ENCODE data around the gene DDX42.

Gene DDX42

DNA sequence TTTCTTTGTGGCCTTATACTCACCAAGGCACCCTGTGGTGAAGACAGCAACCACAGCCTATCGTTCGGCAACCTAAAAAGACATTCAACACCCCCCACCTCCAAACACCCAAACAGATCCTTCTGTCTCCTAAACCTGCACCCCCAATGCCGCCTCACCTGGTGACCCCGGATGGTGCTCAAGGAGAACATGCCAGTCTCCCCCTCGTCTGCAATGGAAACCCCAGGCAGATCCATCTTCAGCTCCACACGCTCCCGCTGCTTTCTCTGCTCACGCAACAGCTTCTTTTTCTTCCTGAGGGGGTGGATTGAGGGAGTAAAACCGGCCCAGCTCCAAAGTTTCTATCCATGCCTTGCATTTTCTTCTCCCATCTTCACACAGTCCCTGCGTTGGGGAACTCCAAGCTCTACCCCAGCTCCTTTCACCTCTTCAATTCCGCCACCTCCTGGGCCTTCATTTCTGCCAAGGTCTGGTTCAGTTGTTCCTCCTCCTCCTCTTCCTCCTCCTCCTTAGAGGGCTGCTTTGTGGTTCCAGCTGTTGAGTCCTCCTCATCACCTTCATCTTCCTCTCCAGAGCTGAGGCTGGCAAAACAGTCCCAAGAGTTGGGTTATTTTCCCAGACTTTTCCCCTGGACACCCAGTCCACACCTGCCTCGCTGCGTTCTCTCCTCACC, 49.8 kb downstream of the DDX42 start:
- DNase-seq (ENCODE audit: low read depth): no peak

- DNase-seq (ENCODE audit: low read depth): no peak
Measured at GRCh38 chr17:63824362-63824761, 50.4 kb downstream of the DDX42 start.

DNA sequence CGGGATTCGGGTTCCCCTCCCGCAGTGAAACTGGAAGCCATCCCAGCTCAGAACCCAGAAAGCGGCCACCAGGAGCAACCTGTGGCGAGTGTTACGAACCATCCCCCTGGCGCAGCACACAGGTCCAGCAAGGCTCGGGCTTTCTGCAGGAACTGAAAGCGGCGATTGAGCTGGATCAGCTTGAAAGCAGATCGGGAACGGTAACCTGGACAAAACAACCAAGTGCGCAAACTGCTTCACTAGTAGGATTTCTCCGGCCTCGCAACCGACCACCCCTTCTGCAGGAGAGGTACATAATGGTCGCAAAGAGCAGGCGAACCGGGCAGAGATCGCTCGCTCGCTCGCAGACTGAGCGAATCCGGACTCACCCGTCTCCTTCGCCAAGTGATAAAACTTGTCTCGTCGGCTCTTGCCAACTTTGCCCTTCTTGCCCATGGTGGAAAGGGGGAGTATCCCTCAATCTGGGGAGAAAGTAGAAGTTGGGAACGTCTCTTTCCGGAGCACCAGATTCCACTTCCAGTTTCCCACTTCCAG, 52.6 kb downstream of the DDX42 start:
- DNase-seq (ENCODE audit: low read depth): peak; percentile 33

GRCh38 chr17:63827002-63827800, 53.2 kb downstream of the DDX42 start, which contains the start of the genes FTSJ3 and PSMC5:
Gene FTSJ3 (minus strand): TSS chr17:63827663. CDS start chr17:63826902, 761 bp downstream.
Gene PSMC5 (plus strand): TSS chr17:63827431. CDS start chr17:63827491, 60 bp downstream.
- peak; percentile 94 for DNase-seq (ENCODE audit: low read depth)

GRCh38 chr17:63827801-63828221, 53.8 kb downstream of the DDX42 start:
- no peak for DNase-seq (ENCODE audit: low read depth)

GRCh38 chr17:63828936-63829335, 55.0 kb downstream of the DDX42 start:
- DNase-seq (ENCODE audit: low read depth): no peak

- no peak for DNase-seq (ENCODE audit: low read depth)
Measured at GRCh38 chr17:63830278-63830677, 56.3 kb downstream of the DDX42 start.

DNA sequence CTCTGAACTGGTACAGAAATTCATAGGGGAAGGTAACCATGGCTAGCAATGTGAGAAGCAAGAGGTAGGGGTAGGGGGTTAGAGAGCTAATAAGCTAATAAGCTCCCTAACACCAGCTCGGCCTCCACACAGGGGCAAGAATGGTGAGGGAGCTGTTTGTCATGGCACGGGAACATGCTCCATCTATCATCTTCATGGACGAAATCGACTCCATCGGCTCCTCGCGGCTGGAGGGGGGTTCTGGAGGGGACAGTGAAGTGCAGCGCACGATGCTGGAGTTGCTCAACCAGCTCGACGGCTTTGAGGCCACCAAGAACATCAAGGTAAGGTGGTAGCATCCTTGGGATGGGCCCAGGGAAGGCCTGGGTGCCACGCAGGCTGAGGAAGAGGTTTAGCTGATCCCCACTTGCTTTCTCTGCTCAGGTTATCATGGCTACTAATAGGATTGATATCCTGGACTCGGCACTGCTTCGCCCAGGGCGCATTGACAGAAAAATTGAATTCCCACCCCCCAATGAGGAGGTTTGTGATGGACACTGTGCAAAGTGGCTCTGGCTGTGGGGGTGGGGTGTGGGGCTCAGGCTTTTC, 57.0 kb downstream of the DDX42 start:
- no peak for DNase-seq (ENCODE audit: low read depth)

- DNase-seq (ENCODE audit: low read depth): no peak
Measured at GRCh38 chr17:63831505-63831904, 57.5 kb downstream of the DDX42 start.

GRCh38 chr17:63832014-63832413, 58.0 kb downstream of the DDX42 start:
- no peak for DNase-seq (ENCODE audit: low read depth)

DNA sequence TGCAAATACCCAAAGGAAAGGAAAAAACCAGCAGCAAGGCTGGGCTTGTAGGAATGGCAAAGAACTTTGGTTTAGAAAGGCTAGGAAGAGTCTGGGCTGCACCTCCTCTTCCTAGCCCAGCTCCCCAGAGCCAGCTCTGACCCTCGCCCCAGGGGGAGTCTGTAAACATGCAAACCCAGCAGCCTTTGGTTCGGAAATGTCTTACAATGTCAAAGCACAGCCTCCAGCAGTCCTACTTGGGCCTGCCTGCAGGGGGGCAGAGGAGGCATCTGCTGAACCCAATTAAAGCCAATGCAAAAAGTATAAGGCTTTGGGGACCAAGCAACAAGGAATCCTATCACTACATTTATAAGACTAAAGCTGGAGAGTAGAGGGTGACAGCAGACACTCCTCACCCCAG, 58.5 kb downstream of the DDX42 start:
- DNase-seq (ENCODE audit: low read depth): no peak

DNA sequence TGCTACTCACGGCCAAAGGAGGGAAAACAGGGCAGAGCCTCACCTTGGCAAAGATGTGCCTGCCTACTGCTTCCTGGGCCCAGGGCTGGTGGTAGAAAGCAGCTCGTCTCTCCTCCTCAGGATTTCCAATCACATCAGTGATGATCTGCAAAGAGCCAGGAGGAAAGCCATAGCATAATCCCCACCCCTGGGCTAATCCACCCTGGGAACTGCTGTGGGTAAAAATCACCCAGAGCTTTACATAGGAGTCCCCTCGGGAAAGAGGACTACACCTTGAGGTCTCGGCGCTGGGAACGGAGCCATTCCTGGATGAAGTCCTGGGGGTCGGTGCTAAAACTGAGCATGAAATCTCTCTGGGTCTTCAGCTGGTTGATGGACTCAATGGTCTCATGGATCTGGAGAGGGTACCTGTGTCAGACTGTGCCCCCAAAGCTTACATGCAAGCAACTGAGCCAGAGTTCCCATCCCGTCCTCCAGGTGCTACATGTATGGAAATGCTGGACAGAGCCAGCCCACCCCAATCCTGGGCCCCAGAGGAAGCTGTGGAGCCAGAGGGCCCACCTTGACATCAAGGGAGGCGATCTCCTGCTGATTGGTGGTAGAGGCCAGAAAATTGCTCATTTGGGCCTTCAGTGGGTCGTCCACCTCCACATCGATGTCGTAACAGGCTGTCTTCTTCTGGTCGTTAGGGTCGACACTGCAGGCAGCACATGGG, 59.2 kb downstream of the DDX42 start:
- DNase-seq (ENCODE audit: low read depth): no peak

DNA sequence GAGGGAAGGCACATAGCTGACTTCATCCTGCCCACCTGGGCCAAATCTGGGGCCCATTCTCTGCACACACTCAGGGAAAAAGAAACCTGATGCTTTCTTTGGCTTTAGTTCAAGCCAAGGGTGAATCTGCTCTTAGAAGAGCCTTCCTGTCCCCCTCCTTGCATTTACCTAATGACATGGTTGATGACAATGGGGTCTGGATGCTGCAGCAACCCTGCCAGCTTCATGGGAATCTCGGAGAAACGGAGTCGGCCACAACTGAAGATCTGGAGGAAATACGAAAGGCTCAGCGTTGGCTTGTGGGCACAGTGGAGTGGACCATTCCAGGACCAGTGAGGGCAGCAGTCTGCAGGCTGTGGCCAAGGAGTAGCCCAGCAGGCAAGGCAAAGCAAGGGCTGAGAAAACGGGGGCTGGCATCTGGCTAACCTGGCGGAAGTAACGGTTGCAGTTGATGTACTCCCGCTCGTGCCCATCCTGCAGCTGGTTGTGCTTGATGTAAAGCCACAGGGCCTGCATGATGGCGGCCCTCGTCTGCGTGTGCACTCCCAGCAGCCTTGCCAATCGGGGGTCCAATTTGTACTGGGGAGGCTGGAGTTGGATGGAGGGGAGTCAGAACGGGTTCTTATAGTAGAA, 59.9 kb downstream of the DDX42 start:
- DNase-seq (ENCODE audit: low read depth): no peak

- DNase-seq (ENCODE audit: low read depth): peak; percentile 81
Measured at GRCh38 chr17:63834431-63835166, 60.6 kb downstream of the DDX42 start.

DNA sequence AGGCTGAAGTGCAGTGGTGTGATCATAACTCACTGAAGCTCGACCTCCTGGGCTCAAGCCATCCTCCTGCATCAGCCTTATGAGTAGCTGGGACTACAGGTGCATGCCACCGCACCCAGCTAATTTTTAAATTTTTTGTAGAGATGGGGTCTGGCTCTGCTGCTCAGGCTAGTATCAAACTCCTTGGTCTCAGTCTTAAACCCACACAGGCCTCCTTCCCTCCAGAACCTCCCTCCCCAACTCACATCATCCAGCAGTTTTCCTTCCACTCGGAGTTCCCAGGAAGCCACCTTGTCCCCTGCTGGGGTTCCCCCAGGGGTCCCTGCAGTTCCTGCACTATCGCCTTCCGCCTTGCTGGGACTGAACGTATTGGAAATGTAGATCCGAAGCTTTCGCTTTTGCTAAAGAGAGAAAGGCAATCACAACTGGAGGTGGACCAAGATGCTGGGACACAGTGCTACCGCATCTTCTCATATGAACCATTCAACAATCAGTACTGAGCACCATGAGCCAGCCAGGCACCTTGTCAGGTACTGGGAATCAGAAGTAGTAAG, 61.3 kb downstream of the DDX42 start:
- DNase-seq (ENCODE audit: low read depth): no peak

GRCh38 chr17:63836811-63837210, 62.8 kb downstream of the DDX42 start:
- DNase-seq (ENCODE audit: low read depth): no peak

- DNase-seq (ENCODE audit: low read depth): no peak
Measured at GRCh38 chr17:63837480-63837879, 63.5 kb downstream of the DDX42 start.

DNA sequence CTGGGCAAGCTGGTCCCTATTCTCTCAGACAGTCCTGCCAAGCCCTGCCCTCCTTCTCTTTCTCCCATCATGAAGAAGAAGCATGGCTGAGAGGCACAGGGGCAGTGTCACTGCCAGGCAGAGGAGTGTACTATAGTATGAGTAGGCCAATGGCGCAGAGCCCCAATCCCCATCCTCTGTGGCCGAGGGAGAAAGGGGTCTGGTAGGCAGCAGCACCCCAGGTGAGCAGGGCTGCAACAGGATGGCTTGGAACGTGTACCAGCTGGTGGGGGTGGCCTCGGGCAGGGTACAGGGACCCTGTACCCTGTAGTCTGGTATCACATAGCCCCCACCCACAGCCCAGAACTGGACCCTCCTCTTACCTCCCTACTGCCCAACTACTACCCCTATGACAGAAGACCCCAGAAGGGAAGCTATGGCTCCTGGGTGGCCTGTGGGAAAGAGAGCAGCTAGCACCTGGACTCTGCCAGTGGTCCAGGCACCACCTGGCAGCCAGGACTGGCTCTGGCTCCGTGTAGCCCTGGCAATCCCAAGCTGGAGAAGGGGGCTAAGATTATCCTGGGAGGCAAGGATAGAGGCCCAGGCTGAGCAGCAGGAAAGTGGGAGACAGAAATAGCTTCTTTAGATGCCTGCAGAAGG, 64.1 kb downstream of the DDX42 start:
- DNase-seq (ENCODE audit: low read depth): no peak

DNA sequence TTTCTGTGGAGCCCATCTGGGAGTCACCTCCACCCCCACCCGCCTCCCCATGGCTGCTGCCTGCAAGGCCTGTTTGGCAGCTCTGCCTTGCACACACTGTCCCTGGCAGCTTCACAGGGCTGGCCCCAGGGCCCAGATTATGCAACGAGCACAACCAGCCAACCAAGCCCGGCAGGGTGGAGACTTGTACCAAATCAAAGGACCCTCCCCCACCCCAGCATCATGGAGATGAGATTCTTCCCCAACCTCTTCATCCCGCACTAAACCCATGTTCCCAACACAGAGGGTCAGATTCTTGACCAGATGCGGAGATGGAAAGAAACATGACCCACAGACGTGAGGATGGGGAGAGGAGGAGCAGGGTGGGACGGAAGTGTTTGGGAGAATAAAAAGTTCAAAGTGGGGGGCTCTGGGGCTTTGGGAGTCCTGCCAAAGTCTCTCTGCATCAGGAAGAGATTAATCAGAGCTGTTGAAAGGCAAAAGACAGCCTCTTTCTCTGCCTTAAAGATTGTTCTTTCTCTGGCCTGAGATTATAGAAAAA, 64.7 kb downstream of the DDX42 start:
- DNase-seq (ENCODE audit: low read depth): peak; percentile 91

Data from amniotic epithelial cell (primary cell).